Stimulated activated CD4-positive, alpha-beta T cell treated with anti-CD3 and anti-CD28 coated beads, Interleukin-4, amount 100 ng/mL, for 1 hour (primary cell): ENCODE measurements around the gene GRM5.

Experiments used
- DNase-seq: peaks from one replicate; pipeline ENCODE4 v3.0.0-alpha.2; 2020

GRM5 gene

GRCh38 chr11:88827018-88827676 is 238.6 kb downstream of the GRM5 start:
- DNase-seq = no peak

GRCh38 chr11:88819616-88820015 is 246.2 kb downstream of the GRM5 start:
- no peak for DNase-seq

DNA sequence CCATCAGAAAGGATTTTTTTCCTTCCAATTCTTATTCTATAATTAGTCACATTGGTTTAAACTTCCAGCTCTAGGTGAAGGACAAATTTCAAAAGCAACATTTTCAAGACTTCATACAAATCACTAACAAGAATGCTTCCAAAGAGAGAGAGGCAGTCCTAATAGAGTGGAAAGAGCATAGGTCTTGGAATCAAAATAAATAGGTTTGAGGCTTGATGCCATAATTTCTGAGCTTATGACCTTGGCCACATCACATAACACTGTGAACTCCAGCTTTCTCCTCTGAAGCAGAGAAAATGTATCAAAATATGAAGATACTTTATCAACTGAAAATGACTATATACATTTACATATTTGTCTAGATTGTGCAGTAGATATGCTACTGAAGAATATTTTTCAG is 246.8 kb downstream of the GRM5 start:
- no peak for DNase-seq

- no peak for DNase-seq
Observed at GRCh38 chr11:88815505-88815904, 250.3 kb downstream of the GRM5 start.

DNA sequence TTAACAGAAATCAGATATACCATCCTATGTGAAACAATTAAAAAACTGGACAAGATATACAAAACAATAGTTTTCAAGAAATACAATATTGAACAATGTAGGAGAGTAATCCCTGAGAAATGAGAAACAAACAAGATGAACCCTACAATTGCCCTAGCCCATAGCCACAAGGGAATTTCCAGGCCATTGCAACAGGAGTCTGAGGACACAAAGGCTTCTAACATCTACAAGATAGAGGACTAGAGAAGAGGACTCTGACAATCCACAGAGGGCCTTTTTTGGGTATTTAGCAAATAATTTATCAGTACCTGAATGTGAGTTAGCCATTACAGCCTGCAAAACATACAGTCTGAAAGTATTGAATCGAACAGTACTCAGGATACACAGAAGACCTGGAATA is 251.7 kb downstream of the GRM5 start:
- no peak for DNase-seq

- no peak for DNase-seq
Observed at GRCh38 chr11:88813233-88813915, 252.4 kb downstream of the GRM5 start.

DNA sequence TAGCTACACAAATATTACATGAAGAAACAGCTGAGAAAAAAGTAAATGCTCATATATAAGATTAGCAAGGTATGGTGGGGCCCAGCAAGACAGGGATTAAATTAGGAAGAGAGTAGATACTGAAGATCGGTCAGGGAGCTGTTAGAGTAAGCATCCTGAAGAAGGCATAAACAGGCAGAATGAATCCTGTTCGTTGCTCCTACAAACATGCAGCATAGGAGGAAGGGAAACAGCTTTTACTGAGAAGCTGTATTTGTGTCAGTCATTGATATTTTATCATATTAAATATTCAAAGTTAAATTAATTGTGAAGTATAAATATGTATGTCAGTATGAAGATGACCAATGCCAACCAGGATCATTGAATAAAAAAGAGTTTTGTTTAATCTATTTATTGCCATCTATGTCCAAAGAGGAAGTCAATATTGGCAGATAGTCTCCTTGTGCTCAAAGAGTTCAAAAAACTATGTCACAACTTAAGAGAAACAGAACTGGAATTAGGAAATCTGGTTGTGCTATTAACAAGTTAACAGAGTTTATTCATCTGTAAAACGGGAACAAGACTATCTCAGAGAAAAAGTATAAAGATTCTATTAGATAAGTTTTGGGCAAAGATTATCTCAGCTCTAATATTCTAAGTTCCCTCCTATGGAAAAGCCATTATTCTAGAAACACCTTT is 255.2 kb downstream of the GRM5 start:
- no peak for DNase-seq

DNA sequence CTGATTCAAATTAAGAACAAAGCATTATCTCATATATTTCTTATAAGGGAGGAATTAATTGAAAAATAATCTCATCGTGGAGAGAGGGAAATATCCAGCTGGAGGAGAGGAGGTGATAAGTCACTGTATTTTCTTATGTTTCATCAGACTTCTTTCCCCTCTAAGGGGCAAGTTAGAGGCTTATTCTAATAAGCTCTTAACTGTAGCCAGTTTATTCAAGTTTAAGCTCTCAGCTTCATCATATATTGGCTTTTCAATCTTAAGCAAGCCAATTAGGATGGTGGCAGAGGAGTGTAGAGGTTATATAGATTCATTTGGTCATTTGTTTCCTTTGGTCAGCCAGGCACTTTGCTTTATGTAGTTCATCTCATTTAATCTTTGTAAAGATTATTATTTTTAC is 256.7 kb downstream of the GRM5 start:
- no peak for DNase-seq

DNA sequence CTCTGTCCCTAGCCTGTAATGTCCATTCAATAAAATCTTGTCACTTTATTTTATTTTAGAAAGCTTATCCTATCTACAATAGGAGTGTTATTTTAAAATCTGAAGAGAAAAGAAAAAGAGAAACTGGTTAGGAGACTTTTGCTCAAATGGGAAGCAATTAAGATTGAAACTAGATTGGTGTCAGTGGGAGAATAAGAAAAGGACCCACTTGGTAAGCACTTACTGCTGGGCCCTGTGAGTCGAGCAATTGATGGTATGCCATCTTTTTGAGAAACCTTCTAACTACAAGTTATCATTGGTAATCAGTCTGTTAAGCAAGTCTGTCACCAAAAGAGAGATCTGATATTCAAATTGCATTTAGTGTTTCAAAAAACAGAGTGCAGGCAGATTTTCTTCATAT is 258.4 kb downstream of the GRM5 start:
- DNase-seq = no peak

GRCh38 chr11:88806410-88806809 is 259.4 kb downstream of the GRM5 start:
- no peak for DNase-seq

DNA sequence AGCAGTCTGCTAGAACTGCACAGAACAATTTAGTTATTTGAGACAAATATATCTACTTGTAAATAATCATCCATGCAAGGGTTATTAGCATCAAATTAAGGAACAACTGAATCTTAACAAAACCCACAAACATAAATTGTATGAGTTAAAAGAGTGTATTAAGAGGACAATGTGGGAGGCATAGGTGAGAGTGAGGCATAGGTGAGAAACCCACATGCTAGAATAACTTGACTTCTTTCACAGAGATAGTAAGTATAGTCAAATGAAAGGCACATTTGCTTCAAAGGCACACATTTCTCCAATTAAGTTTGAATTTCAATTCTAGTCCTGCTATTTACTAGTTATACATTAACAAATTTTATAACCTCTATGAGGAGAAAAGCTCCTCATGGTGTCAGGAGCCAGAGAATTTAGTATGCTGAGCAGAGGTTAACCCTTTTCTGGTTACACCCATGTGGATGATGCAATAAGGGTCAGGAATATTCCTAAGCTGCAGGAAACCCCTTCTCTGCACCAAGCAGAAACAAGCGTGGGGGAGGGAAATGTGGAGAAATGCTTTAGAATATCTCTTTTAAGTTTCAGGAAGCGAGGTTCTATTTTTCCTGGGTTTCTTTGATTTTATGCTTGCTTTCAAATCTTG is 264.2 kb downstream of the GRM5 start:
- DNase-seq = no peak

DNA sequence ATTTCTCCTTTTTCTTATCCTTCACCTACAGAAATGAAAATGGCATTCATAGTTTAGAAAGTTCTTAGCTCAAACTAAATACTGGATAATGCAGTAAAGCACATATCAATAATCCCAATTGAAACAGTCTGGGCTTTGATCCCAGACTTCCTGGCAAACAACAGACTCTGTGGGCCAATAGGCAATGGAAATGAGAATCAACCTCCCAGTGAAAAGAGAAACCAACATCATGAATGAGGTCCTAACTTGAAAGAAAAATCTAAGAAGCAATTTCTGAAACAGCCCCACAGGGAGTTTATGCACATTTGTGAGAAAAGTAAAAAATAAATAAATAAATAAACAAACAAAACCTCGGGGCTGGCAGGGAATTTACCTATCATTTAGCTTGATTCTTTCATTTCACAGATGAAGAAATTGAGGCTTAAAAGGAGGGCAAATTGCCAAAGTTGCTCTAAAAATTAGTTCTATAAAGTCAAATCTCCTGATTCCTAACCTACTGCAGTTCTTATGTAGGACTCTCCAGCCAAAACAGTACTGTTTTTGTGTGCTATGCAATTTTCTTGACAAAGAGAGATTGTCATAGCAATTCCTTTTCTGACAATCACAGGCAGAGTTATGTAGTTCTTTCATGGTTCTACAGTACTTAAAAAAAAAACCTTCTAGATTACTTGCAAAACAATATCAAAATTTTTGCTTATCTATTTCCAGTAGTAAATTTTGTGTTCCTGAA is 265.8 kb downstream of the GRM5 start:
- no peak for DNase-seq

DNA sequence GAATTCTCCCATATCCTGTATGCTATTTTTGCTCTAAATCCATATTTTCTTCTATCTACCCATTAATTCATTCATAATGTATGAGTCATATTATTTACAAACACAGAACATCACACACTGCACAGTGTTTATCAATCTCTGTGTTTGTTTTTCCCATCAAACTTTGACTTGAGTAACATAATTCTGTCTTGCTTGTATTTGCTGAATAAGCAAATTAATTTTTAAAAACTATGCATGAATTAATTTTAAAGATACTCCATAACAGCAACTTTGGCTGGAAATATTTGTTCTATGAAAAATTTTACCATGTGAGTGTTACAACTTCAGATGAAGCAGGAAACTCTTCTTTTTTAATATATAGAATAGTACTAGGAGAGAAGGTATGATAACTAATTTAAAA is 275.6 kb downstream of the GRM5 start:
- no peak for DNase-seq

- no peak for DNase-seq
Observed at GRCh38 chr11:88779577-88779976, 286.2 kb downstream of the GRM5 start.

GRCh38 chr11:88770475-88771079 is 295.2 kb downstream of the GRM5 start:
- DNase-seq = no peak

GRCh38 chr11:88744140-88744539 is 321.6 kb downstream of the GRM5 start:
- no peak for DNase-seq

DNA sequence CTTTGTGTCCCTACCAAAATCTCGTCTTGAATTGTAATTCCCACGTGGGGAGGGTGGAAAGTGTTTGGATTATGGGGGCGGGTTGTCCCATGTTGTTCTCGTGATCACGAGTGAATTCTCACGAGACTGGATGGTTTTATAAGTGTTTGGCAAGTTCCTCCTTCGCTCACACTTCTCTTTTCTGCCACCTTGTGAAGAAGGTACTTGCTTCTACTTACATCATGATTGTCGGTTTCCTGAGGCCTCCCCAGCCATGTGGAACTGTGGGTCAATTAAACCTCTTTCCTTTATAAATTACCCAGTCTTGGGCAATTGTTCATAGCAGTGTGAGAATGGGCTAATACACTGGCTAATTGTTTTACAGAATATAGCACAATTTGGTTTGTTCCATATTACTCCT is 326.3 kb downstream of the GRM5 start:
- no peak for DNase-seq

DNA sequence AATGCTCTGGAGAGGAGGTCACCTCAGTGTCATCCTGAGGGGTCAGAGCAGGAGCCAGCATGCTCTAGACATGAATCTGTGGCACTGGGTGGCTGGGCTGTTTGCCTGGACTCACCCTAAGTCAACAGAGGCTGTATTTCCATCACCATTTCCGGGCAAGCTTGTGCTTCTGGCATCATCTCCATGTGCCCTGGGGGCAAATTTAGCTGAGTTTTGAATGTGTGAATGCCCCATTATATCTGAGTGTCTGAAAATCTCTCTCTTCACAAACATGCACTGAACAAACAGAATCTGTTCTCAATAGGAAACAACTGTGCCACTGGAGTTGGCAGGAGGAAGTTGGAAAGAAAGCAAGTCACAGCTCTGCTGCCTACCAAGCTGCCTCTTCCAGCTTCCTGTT is 356.2 kb downstream of the GRM5 start:
- DNase-seq = no peak

- DNase-seq = no peak
Observed at GRCh38 chr11:88704485-88704884, 361.3 kb downstream of the GRM5 start.

- no peak for DNase-seq
Observed at GRCh38 chr11:88701816-88702215, 364.0 kb downstream of the GRM5 start.

DNA sequence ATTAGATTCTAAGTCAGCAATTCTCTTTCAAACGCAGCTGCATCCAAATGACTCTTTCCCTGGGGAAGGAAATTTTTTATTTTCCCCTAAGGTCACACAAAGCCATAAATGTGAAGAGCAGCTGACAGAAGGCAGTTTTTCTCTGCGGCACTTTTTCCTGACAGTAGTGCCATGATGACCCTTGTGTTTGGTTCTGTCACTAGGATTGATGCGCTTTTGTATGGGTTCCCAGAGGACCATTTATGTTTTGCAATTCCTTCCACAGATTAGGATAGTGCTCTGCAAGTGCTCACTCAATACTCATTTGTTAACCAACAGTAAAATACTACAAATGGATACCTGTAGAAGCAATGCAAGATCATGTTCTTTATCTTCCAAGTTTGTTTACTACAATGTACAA is 368.6 kb downstream of the GRM5 start:
- DNase-seq = no peak

GRCh38 chr11:88695689-88696414 is 369.9 kb downstream of the GRM5 start:
- no peak for DNase-seq
